Body of pancreas (tissue), 4 donors: ENCODE data around the gene MTMR11. TPM values are rescaled to one million over a fixed set of nuclear protein-coding genes. Genes with fewer than 3 reads are reported as not detected.

Experiments
- ATAC-seq: fragments of 150-250 bp; one replicate; pipeline ENCODE4 v1.9.1; 2016
- DNase-seq, 4 donors: peaks; one replicate each; pipeline ENCODE4 v3.0.0-alpha.2; 2019
- H3K27ac ChIP-seq, 4 donors: fragments of 200-600 bp; sonication (generic); 1 replicate in 3 of 4; 2 replicates in 1 of 4; pipeline versions ENCODE4 v1.5.1 to v1.6.1; 2016 to 2019; ENCODE audit warnings: mild to moderate bottlenecking in 1 of 4, mixed read lengths in 1 of 4, moderate library complexity in 1 of 4
- H3K27me3 ChIP-seq, 2 donors: fragments of 200-600 bp; sonication (generic); one replicate each; pipeline ENCODE4 v1.6.0; 2016; ENCODE audit warnings: mild to moderate bottlenecking in 1 of 2
- H3K36me3 ChIP-seq, 2 donors: fragments of 200-600 bp; sonication (generic); replicated peaks in 1 of 2; 2 replicates each; pipeline ENCODE4 v1.5.1; 2016; ENCODE audit warnings: low read depth in 2 of 2; ENCODE audit not compliant: insufficient read depth in 1 of 2
- H3K4me1 ChIP-seq: fragments of 200-600 bp; sonication (generic); one replicate; pipeline ENCODE4 v1.6.0; 2016
- H3K4me3 ChIP-seq, 2 donors: fragments of 200-600 bp; sonication (generic); 1 replicate in 1 of 2; 2 replicates in 1 of 2; pipeline ENCODE4 v1.5.1; 2016 to 2019
- H3K9me3 ChIP-seq, 3 donors: fragments of 200-600 bp; sonication (generic); 1 replicate in 2 of 3; 2 replicates in 1 of 3; pipeline ENCODE4 v1.5.1; 2016
- POLR2A ChIP-seq, 3 donors: fragments of 450-650 bp; IDR thresholded peaks; one replicate each; pipeline ENCODE4 v1.6.1; 2016; ENCODE audit warnings: antibody characterized with exemption in 3 of 3, mild to moderate bottlenecking in 2 of 3
- WGBS, 2 donors: methylation state at CpG; one replicate each; pipeline ENCODE4 v1.1.5; 2017; 5-methylcytosine and 5-hydroxymethylcytosine counted together
- intact Hi-C: fragments of 100-400 bp; cut with DNase I; formaldehyde crosslinking; loops from one replicate; pipeline ENCODE4 v1.15.1; 2023
- total RNA-seq, 2 donors: library from RNA; depleted of rRNA; stranded (reverse); fragments of >200 nt; gene quantifications; one replicate each; pipeline ENCODE4 v1.1.0, GENCODE V29; 2016
- TF ChIP-seq, protein P1 (sequence below), 7 experiments: fragments of 450-650 bp in 4 of 7; fragments of 200-600 bp in 3 of 7; sonication (generic) in 3 of 7; IDR thresholded peaks; one replicate each; pipeline ENCODE4 v1.5.1; 2016 to 2019; ENCODE audit warnings: antibody characterized with exemption in 7 of 7

Gene MTMR11
- total RNA-seq, 2 donors from 2014 or later: 3.0 to 28.3 TPM

- no peaks in the 10 kb centered on the region for H3K9me3 ChIP-seq
- TF ChIP-seq POLR2A (IDR thresholded peaks at IDR 0.05): peak in 2 of 3 donors; percentile 40 to 51
- TF ChIP-seq, protein P1, sequence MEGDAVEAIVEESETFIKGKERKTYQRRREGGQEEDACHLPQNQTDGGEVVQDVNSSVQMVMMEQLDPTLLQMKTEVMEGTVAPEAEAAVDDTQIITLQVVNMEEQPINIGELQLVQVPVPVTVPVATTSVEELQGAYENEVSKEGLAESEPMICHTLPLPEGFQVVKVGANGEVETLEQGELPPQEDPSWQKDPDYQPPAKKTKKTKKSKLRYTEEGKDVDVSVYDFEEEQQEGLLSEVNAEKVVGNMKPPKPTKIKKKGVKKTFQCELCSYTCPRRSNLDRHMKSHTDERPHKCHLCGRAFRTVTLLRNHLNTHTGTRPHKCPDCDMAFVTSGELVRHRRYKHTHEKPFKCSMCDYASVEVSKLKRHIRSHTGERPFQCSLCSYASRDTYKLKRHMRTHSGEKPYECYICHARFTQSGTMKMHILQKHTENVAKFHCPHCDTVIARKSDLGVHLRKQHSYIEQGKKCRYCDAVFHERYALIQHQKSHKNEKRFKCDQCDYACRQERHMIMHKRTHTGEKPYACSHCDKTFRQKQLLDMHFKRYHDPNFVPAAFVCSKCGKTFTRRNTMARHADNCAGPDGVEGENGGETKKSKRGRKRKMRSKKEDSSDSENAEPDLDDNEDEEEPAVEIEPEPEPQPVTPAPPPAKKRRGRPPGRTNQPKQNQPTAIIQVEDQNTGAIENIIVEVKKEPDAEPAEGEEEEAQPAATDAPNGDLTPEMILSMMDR (IDR thresholded peaks at IDR 0.05): no peak
- H3K27ac ChIP-seq: no peak overlapping the region
- H3K4me3 ChIP-seq: no peak overlapping the region
- ATAC-seq (no peak), DNase-seq (no peak)
- WGBS, 2 donors: 80 to 83% methylated on average over 3 of the region's 3 CpGs
- peaks cover 26% of the 10 kb centered on the region for H3K4me1 ChIP-seq
- H3K27me3 ChIP-seq: no peaks in the 10 kb centered on the region
- intact Hi-C loops: no loop called here
- no peaks in the 10 kb centered on the region for H3K36me3 ChIP-seq
Observed at GRCh38 chr1:149883598-149884247, 53.0 kb downstream of the MTMR11 start.

GRCh38 chr1:149881876-149882275 is 54.8 kb downstream of the MTMR11 start:
- 76 to 88% methylated on average over 1 of the region's 1 CpG for WGBS, 2 donors
- Histone ChIP-seq H3K9me3 (no peaks in the 10 kb centered on the region), H3K27ac (no peak overlapping the region), H3K27me3 (no peaks in the 10 kb centered on the region), H3K4me3 (no peak overlapping the region), H3K36me3 (no peaks in the 10 kb centered on the region), H3K4me1 (peaks cover 18% of the 10 kb centered on the region)
- no peak for TF ChIP-seq POLR2A (IDR thresholded peaks at IDR 0.05)
- TF ChIP-seq, protein P1 (IDR thresholded peaks at IDR 0.05): no peak
- ATAC-seq (no peak), DNase-seq (no peak)
- intact Hi-C loops: no loop called here

- Histone ChIP-seq H3K36me3 (no peaks in the 10 kb centered on the region), H3K27ac (no peak overlapping the region), H3K4me3 (no peak overlapping the region), H3K27me3 (no peaks in the 10 kb centered on the region), H3K4me1 (peaks cover 9% of the 10 kb centered on the region), H3K9me3 (no peaks in the 10 kb centered on the region)
- 76 to 92% methylated on average over 1 of the region's 1 CpG for WGBS, 2 donors
- ATAC-seq: no peak
- no peak for DNase-seq
- intact Hi-C loops: no loop called here
- TF ChIP-seq, protein P1 (IDR thresholded peaks at IDR 0.05): no peak
Observed at GRCh38 chr1:149879556-149879955, 57.1 kb downstream of the MTMR11 start.

Other genes with a start within 250 kb of the MTMR11 start
- 1 to 10 TPM in 1 of 2 donors, not detected in 1; 3.1 TPM for gene FCGR1A, start 154.2 kb downstream of the MTMR11 start, total RNA-seq
- gene BOLA1, start 37.3 kb downstream of the MTMR11 start, total RNA-seq: 10 to 100 TPM in 1 of 2 donors, 1 to 10 TPM in 1; 9.6 to 35.5 TPM
- 1 to 10 TPM in 1 of 2 donors, under 1 TPM in 1; 0.33 to 2.1 TPM for gene SV2A, start 19.0 kb downstream of the MTMR11 start, total RNA-seq
- 1 to 10 TPM; 4.7 to 8.2 TPM for gene SF3B4, start 9.1 kb downstream of the MTMR11 start, total RNA-seq
- gene OTUD7B, start 73.8 kb upstream of the MTMR11 start, total RNA-seq: 10 to 100 TPM in 1 of 2 donors, 1 to 10 TPM in 1; 8.6 to 13.2 TPM
- 10 to 100 TPM; 30.9 to 34.3 TPM for gene VPS45, start 130.9 kb upstream of the MTMR11 start, total RNA-seq
- gene PLEKHO1, start 213.0 kb upstream of the MTMR11 start, total RNA-seq: 1 to 10 TPM; 5.3 to 7.0 TPM